Posterior vena cava (tissue), 2 donors: ENCODE results near the gene GPSM3. TPM values are rescaled to one million over a fixed set of nuclear protein-coding genes. Genes with fewer than 3 reads are reported as not detected.

Experiments
- DNase-seq: peaks from one replicate; pipeline ENCODE4 v3.0.0-alpha.2; 2020; ENCODE audit warnings: low spot score
- intact Hi-C, 2 donors: fragments of 100-400 bp; cut with DNase I; formaldehyde crosslinking; loops; one replicate each; pipeline versions ENCODE4 v1.14.1 to v1.14.2; 2022 to 2023
- total RNA-seq, 2 donors: library from RNA; stranded (reverse); fragmentation: NEBNext Ultra II Directional; extraction: Animal tissue kit (Norgen Biotek cat#: 25700); gene quantifications; one replicate each; pipeline ENCODE4 v1.2.1, GENCODE V29; 2021
- donor health status: DM: yes; HTN: yes; CAD: no.
- donor health status: DM: yes; HTN: yes; CAD: no.

Gene GPSM3
- total RNA-seq, 2 donors from 2014 or later = 15.4 to 22.1 TPM

GRCh38 chr6:32177788-32178546, 14.5 kb downstream of the GPSM3 start, which contains the start of gene RNF5:
RNF5 (plus strand) TSS chr6:32178405; CDS start chr6:32178512, 107 bp downstream.
- intact Hi-C loops = loop anchor here in 1 of 2 donors (5.0 kb wide), 1 partner anchor 51 kb away; the partner anchor contains the start of gene ATF6B
- peak; percentile 98 for DNase-seq

GRCh38 chr6:32177183-32177787, 15.2 kb downstream of the GPSM3 start:
- no peak for DNase-seq
- intact Hi-C loops = loop anchor here in 1 of 2 donors (5.0 kb wide), 1 partner anchor 50 kb away; the partner anchor contains the start of gene ATF6B

GRCh38 chr6:32176476-32177182, 15.8 kb downstream of the GPSM3 start:
- intact Hi-C loops = loop anchor here in 1 of 2 donors (5.0 kb wide), 1 partner anchor 49 kb away; the partner anchor contains the start of gene ATF6B
- DNase-seq = no peak

GRCh38 chr6:32175711-32176475, 16.6 kb downstream of the GPSM3 start, which contains the start of gene AGPAT1:
AGPAT1 (minus strand) TSS chr6:32176084; CDS start chr6:32171496, 4,588 bp downstream.
- peak; percentile 99 for DNase-seq
- intact Hi-C loops = loop anchor here in 1 of 2 donors (5.0 kb wide), 1 partner anchor 49 kb away; the partner anchor contains the start of gene ATF6B

GRCh38 chr6:32175322-32175710, 17.1 kb downstream of the GPSM3 start:
- intact Hi-C loops = loop anchor here in 1 of 2 donors (5.0 kb wide), 1 partner anchor 48 kb away; the partner anchor contains the start of gene ATF6B

GRCh38 chr6:32174416-32174815, 18.0 kb downstream of the GPSM3 start:
- intact Hi-C loops = no loop called here
- DNase-seq = no peak

More at GRCh38 chr6:32175322-32175710, 17.1 kb downstream of the GPSM3 start:
- no peak for DNase-seq

- intact Hi-C loops = no loop called here
- DNase-seq = no peak
Measured at GRCh38 chr6:32173051-32173727, 19.3 kb downstream of the GPSM3 start.

- intact Hi-C loops = no loop called here
- no peak for DNase-seq
Measured at GRCh38 chr6:32171234-32171633, 21.2 kb downstream of the GPSM3 start.

- DNase-seq = no peak
- intact Hi-C loops = no loop called here
Measured at GRCh38 chr6:32170294-32170693, 22.1 kb downstream of the GPSM3 start.

- intact Hi-C loops = no loop called here
- no peak for DNase-seq
Measured at GRCh38 chr6:32168807-32169591, 23.4 kb downstream of the GPSM3 start.

GRCh38 chr6:32168350-32168749, 24.1 kb downstream of the GPSM3 start:
- no peak for DNase-seq
- intact Hi-C loops = no loop called here

- no peak for DNase-seq
- intact Hi-C loops = no loop called here
Measured at GRCh38 chr6:32167761-32168262, 24.6 kb downstream of the GPSM3 start.

- no peak for DNase-seq
- intact Hi-C loops = no loop called here
Measured at GRCh38 chr6:32167154-32167760, 25.2 kb downstream of the GPSM3 start.

GRCh38 chr6:32166411-32167061, 25.9 kb downstream of the GPSM3 start:
- no peak for DNase-seq
- intact Hi-C loops = no loop called here

GRCh38 chr6:32164295-32164694, 28.1 kb downstream of the GPSM3 start, which contains the start of gene EGFL8:
EGFL8 (plus strand) TSS chr6:32164595; CDS start chr6:32166166, 1,571 bp downstream.
- intact Hi-C loops = no loop called here
- no peak for DNase-seq

GRCh38 chr6:32163559-32164258, 28.7 kb downstream of the GPSM3 start:
- intact Hi-C loops = no loop called here
- no peak for DNase-seq
